GM18499 (cell line): ENCODE data around the gene TNKS1BP1.
A peak's percentile ranks its signal among the peaks of the same experiment; 100 is the strongest.
"Not testable (repeated sequence)": the region's sequence is repeated elsewhere in the genome, so short reads cannot be mapped to it uniquely, and the experiment has no call there.

Experiments
- ATAC-seq: cut with Tn5 transposase; IDR thresholded peaks from one replicate; pipeline ENCODE4 v1.9.1; 2021; ENCODE audit warnings: moderate number of reproducible peaks; ENCODE audit not compliant: insufficient read depth, unreplicated experiment

TNKS1BP1 gene

DNA sequence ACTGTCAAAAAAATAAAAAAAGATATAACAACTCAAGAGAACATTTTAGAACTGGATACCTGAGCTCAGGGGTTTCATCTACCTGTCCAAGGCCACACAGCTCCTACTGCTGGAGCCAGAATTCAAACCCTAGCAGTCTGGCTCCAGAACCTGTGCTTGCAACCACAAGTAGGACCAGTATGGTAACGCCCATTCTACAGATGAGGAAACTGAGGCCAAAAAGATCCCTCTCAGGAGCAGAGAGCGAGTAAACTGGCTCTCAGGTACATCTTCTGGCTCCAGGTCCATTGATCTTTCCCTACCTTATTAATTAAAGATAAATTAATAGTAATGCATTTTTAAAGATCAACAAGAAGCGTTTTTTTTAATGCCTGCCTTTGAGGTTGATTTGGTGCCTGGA lies 32.6 kb upstream of the TNKS1BP1 start:
- no peak for ATAC-seq

DNA sequence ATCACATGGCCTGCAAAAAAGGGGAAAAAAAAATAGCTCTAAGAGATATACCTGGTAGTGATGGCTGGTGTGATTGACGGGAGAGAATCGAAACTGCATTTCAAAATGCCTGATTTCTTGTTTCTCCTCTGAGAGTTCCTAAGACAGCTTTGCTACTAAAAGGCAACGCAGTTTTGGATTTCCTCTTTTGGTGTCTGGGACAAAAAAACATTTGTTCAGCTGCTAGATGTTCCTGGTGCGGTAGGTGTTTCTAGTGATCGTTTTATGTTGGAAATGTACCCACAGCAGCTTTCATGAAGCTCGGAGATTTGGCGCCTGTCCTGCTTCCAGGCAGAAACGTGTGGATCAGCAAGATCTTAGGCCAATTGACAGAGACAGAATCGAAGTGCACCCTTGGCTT lies 31.5 kb upstream of the TNKS1BP1 start:
- no peak for ATAC-seq

DNA sequence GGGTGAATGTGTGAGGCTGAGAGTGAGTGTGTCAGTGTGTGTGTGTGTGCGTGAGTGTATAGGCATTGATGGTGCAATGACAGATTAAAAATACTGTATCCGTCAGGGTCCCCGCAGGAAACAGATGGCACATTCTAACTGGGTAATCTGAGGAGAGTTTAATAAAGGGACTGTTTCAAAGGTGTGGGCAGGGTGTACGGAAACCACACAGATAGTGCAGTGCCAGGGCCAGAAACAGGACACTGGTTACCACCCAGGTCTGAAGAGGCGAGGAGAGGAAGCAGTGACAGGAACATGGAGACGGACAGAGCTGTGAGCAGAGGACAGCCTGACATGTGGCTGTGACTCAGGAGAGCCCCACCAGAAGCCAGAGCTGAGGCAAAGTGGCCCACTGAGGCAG lies 29.9 kb upstream of the TNKS1BP1 start:
- ATAC-seq: no peak

DNA sequence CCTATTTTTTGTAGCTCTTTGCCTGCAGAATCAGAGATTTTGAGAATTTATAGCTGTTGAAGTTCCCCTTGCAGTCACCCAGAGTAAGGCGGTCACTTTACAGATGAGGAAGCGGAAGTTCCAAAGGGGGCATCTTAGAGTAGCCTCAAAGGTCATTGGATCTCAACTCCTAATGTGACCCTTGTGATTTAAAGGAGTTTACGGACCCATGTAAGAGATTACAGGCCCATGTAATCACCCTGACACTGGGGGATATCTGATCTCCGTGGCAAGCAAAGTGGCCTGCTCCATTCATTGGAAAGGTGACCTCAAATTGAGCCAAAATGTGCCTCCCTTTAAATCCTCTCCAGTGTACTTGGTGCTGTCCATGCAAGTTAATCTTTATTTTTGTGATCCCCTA lies 29.1 kb upstream of the TNKS1BP1 start:
- no peak for ATAC-seq

DNA sequence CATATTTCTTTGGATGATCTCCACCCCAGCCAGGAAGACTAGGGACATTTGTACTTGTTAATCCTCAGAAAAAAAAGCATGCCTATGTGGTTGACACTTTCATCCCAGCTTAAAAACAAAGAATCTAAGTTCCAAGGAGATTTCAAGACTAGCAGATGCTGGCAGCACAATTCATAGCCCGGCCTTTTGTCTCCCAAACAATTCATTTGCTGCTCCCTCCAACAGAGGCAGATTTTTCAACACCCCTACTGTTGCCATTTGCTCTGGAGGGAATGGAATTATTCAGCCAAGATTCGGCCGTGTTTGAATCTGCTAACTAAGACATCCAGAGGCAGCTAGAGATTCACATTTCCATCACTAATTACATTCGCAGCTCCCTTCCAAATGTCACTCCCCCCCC lies 28.7 kb upstream of the TNKS1BP1 start:
- ATAC-seq: no peak

DNA sequence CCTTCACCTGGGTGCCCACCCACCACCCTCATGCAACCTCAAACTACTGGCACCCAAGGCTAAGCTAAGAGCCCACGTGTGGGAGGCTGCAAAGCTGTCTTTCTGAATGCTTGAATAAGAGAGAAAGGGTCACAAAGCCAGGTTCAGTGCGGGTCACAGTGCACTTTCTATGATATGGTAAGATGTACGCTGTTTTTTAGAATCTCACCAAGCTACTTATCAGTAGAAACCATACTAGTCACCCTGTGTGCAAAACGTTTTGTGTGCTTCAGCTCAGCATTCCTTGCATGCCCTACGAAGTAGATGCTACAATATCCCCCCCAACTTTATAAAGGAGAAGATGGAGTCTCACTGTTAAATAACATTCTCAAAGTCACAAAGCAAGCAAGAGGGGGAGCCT lies 28.3 kb upstream of the TNKS1BP1 start:
- ATAC-seq: no peak

DNA sequence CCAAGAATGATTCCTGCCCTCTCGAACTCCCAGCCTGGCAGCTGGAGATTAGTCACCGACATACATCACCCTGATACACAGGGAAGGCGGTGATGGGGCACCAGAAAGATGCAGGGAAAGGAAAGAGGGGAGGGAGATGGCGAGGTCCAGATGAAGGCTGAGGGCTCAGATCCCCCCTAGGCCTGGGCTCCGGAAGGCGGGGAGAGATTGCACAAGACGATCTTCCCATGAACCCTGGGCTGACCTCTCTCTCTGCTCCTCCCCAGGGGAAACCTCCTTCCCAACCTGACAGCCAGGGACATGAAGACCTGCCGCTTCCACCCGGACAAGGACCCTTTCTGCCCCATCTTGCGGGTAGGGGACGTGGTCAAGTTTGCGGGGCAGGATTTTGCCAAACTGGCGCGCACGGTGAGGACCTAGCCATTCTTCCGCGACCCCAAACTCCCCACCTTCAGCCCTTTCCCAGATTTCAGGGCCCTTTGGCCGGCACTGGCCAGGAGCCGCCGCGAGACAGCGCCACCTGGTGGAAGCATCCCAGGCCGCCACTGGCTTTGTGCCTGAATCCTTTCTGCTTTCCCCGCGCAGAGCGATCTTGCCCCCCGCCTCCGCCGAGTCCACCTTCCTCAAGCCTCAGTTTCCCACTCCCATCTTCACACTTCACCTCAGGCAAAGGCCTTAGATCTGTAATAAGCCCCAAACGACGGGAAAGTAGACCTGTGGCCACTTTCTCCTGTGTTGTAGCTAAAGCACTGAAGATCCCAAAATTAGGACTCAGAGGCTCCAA lies 24.9 kb upstream of the TNKS1BP1 start:
- no peak for ATAC-seq

GRCh38 chr11:57348636-57349313 lies 24.0 kb upstream of the TNKS1BP1 start:
- ATAC-seq: no peak

DNA sequence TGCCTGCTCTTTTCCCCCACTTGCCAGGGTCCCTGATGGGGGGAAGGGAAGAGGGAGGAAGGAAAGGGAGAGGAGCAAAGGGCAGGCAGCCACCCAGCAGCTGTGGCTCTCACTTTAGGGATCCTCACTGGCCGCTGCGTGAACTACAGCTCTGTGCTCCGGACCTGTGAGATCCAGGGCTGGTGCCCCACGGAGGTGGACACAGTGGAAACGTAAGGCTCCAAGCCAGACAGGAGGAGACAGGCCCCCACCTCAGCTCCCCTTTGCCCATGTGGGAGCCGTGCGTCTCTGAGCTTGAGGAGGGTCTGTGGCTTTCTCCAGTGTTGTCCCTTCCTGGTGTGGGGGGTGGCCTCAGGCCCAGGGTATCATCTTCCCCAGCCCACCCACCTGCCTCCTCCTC lies 23.3 kb upstream of the TNKS1BP1 start:
- ATAC-seq: no peak

DNA sequence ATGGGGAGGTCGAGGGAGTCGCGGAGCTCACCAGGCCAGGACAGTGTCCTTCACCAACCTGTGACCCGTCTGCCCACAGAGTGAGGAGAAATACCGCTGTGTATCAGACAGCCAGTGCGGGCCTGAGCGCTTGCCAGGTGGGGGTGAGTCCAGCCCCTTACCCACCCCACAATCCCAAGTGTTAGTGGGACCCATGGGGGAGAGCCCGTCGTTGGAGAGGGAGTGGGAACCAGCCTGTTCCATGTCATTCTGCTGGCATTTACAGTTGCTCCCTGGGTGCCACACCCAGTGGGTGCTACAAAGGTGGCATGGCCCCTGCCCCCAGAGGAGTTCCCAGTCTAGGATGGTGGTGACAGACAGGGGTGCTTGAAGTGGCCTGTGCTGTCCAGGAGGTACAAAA lies 22.6 kb upstream of the TNKS1BP1 start:
- no peak for ATAC-seq

DNA sequence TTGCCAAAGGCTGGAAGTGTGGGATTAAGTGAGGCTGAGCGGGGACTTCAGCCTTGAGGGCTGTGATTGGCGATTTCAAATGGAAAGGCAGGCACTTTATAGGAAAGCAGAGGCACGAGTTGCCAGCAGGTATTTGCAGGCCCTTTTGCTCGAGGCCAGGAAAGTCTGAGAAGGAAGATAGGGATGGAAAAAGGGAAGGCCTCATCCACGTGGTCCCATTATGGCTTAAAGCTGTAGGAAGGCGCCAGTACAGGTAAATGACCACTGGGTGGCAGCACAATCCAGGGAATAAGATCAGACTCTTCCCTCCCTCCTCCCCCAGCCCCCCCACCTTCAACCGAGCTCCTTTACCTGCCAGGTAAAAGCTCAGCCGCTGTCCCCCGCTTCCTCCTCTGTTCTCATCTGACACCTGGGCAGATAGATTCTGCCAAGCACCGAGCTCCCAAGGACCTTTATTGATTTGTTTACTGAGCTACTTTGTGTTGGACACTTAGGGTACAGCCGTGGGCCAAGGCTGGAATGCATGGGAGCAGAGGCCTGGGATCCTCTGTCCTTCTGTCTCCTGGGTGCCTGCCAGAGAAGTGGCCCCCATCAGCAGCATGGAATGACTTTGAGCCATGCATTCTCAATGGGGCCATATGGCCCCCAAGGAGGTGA lies 20.9 kb upstream of the TNKS1BP1 start:
- no peak for ATAC-seq

- no peak for ATAC-seq
Measured at GRCh38 chr11:57344826-57345225, 20.1 kb upstream of the TNKS1BP1 start.

DNA sequence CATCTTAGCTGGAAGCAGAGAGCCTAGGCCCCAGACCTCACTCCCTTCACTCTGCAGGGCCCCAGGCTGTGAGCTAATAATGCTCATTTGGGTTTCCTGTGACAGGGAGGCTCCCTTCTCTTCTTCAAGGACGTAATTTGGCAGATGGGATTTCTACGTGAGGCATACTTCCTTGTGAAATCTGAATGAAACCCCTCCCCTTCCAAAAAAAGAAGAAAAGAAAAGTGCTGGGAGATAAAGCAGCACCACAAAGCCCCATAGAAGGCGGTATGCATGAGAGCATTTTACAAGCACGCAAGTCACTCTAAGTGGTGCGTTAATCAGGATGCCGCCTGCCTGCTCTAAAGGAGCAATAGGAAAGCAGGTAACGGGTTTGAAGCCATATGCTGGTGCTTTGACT lies 19.1 kb upstream of the TNKS1BP1 start:
- ATAC-seq: no peak

DNA sequence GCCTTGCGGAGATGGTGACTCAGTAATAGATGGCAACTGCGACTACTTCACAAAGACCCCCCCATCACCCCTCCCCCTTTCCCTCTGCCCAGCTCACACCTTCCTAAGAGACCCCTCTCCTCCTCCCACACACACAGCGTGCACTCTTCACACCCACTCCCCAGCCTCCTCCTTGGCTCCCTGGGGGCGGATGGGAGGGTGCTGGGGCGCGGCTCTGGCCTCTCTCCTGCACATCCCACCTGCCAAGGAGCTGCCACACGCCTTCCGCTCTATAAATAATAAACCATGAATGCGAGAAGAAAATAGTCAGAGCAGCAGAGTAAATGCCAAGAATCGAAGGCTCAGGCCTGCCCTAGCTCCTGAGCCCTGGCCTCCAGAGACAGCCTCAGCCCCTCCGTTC lies 17.9 kb upstream of the TNKS1BP1 start:
- no peak for ATAC-seq

- no peak for ATAC-seq
Measured at GRCh38 chr11:57341250-57341808, 16.6 kb upstream of the TNKS1BP1 start.

DNA sequence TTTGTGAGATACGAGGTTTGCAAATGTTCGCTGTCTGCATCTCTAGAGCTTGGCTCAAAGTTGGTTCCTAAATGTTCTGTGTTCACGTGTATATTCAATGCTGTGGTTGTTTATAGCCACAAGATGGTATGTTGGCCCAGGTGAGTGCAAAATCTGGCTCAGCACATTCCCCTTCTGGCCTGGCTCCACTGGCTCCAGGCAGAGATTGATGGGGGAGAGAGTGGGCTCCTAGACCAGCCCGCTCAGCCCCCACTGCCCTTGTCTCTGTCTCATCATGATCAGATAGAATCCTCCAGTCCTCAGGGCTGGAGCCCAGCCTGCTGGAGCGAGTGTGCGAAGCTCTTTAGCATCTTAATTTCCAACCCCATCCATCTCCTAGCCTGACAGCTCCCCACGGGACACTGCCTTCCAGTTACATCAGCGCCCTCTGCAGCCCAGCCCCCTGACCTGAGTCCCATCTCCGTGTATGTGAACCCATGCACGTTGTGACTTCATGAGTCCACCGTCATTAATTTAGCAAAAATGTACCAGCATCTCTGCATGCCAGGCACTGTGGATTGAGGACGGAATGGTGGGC lies 15.4 kb upstream of the TNKS1BP1 start:
- no peak for ATAC-seq

DNA sequence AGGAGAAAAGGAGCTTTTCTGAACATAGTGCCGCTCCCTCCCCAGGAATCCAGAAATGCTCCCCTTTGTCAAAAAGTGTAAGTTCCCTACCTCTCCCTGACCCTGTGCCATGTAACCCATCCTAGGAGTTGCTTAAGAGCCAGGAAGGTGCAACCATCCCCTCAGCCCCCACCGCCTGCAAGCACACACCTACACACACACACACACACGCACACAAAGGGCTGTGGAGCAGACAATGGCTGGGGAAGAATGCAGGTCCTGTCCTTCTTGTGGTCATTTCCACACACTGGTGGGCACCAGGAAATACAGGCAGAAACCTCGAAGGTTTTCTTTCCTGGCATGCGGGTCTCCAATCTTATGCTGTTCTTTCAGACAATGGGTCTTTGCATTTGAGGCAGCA lies 14.6 kb upstream of the TNKS1BP1 start:
- no peak for ATAC-seq

DNA sequence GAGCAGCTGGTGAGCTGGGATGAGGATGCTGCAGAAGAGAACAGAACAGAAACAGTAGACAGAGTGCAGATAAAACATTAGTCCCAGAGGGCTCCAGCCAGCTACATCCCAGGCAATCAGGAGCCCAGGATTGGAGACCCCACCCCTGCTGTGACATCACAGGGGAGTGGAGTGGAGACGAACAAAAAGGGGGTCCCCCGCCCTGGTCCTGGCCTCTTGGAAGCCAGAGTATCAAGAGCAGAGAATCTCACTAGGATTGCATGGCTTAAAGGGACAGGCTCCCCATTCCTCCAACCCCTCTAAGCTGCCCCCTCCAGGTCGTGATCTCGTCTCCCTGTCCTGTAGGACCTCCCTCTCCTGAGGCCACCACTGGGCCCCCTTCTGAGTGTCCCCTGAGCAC lies 13.4 kb upstream of the TNKS1BP1 start, which contains the start of gene P2RX3:
TSS of gene P2RX3 (plus strand) at position 211 of the 400 bp plus-strand sequence. CDS start 199 bp downstream, outside the sequence.
- ATAC-seq: no peak

DNA sequence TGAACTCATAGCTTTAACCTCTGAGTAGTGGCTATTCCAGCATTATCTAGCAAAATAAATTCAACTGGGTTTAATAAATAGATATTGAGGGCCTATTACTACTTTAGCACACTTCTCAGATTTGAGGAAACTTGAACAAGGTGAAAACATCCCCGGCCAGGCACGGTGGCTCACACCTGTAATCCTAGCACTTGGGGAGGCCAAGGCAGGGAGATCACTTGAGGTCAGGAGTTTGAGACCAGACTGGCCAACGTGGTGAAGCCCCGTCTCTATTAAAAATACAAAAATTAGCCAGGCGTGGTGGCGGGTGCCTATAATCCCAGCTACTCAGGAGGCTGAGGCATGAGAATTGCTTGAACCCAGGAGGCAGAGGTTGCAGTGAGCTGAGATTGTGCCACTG lies 12.1 kb upstream of the TNKS1BP1 start:
- ATAC-seq: not testable (repeated sequence)

GRCh38 chr11:57336111-57336666 lies 11.4 kb upstream of the TNKS1BP1 start:
- peak; percentile 3 for ATAC-seq
